ENCODE measurements around the gene HSPG2.

GRCh38 chr1:21814241-21814918, 122.7 kb downstream of the HSPG2 start:
- TF ChIP-seq ZBED1 (IDR thresholded peaks at IDR 0.05) (no peak), MAFF (IDR thresholded peaks at IDR 0.05; ENCODE audit: low read length) (no peak), ZNF282 (CRISPR knock-in tag; IDR thresholded peaks at IDR 0.05) (no peak), ZNF274 (IDR thresholded peaks at IDR 0.05; ENCODE audit: borderline replicate concordance, low read depth, low read length) (no peak), HSF4 (CRISPR knock-in tag; IDR thresholded peaks at IDR 0.05; ENCODE audit: borderline replicate concordance) (no peak), ILK (tag; IDR thresholded peaks at IDR 0.05; ENCODE audit: borderline replicate concordance, low read depth) (no peak), RBFOX2 (IDR thresholded peaks at IDR 0.05; ENCODE audit: low read depth, low read length) (no peak), TRIM24 (IDR thresholded peaks at IDR 0.05) (no peak), ZBTB11 (CRISPR knock-in tag; IDR thresholded peaks at IDR 0.05) (no peak; a peak in 1 of 6 replicates), JUNB (CRISPR knock-in tag; conservative IDR thresholded peaks at IDR 0.05) (no peak), ZNF592 (IDR thresholded peaks at IDR 0.05) (no peak)
- TF ChIP-seq, protein P1, sequence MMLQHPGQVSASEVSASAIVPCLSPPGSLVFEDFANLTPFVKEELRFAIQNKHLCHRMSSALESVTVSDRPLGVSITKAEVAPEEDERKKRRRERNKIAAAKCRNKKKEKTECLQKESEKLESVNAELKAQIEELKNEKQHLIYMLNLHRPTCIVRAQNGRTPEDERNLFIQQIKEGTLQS (IDR thresholded peaks at IDR 0.05), result no peak
- TF ChIP-seq, protein P1 (CRISPR knock-in tag; conservative IDR thresholded peaks at IDR 0.05), result no peak
